GM21381 (cell line): ENCODE results near the gene MAGI1.

Source experiments
- ATAC-seq: cut with Tn5 transposase; IDR thresholded peaks from one replicate; pipeline ENCODE4 v1.9.1; 2021; ENCODE audit warnings: mild to moderate bottlenecking, moderate library complexity; ENCODE audit not compliant: unreplicated experiment

MAGI1 gene

DNA sequence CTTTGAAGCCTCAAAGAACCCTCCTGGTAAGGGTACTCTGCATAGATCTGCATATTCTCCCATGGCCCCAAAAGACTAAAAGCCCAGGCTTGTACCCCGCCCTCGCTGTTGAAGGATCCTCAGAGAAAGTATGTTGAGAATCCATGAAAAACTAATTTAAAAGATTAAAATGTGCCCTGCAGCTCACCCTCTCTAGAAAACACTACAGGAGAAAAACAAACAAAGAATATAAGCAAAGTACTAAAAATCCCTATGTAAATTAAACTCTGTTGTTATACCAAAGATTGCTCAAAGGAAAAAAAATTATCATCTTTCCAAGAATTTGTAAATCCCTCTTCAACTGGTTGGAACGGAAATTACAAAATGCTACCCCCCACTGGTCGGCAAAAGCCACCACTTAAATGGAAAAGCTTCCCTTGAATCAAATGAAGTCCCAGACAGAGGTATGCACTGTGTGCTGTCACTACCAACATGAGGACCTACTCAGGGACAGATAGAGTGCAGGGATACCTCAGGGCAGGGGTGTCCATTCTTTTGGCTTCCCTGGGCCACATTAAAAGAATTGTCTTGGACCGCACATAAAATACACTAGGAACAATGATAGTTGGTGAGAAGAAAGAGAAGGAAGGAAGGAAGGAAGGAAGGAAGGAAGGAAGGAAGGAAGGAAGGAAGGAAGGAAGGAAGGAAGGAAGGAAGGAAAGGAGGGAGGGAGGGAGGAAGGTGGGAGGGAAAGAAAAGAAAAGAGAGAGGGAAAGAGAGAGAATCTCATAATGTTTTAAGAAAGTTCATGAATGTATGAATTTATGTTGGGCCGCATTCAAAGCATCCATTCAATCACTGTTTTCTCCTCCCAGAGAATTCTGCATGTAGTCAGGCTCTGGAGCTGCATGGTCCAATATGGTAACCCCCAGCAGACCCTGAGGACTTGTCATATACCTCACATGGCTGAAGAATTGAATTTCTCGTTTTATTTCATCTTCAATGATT, 88.1 kb downstream of the MAGI1 start:
- ATAC-seq = no peak

DNA sequence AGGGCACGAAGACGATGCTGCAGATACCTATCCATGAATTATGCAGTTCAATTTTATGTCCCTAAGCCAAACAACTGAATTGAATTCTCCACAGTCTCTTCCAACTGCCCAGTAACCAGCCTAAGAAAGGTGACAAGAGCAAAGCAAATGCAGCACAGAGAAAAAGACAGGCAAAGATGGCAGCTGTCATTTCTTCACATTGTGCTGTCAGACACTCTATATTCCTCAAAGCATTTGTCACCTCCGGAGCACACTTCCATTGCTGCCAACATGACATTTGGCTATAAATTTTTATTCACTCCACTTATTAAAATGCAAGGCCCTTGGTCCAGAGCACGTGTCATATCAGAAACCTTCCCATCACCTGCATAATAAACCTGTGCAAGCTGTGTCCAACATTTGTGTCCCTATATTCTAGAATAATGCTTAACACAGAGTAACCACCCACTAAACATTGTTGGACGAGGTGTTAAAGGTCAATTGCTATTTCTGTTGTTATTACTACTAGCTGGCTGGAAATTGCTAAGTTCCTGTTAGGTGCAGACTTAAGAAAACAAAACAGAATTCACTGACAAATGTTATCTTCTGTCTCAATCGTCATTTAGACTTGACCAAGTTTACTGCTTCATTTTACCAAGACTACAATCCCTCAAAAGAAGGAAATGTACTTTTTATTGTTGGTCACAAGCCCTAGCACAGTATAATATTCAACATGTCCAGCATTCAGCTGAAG, 89.7 kb downstream of the MAGI1 start:
- no peak for ATAC-seq

DNA sequence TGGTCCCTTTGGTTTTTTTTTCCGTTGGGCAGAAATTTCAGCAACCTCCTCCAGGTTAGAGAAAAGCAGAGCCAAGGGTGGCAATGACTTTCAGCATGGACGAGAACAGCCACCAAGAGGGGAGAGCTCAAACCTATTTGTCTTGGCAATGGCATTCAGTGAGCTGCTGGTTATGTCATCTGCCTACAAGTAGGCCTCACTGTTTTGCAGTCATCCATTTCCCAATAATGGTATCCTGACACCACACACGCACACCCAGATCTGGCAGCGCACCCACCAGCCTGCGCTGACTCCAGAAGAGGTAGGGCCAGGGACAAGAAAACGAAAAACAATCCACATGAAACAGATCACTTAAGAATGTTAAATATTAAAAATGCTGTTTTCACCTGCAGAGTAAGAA, 92.3 kb downstream of the MAGI1 start:
- ATAC-seq = no peak

DNA sequence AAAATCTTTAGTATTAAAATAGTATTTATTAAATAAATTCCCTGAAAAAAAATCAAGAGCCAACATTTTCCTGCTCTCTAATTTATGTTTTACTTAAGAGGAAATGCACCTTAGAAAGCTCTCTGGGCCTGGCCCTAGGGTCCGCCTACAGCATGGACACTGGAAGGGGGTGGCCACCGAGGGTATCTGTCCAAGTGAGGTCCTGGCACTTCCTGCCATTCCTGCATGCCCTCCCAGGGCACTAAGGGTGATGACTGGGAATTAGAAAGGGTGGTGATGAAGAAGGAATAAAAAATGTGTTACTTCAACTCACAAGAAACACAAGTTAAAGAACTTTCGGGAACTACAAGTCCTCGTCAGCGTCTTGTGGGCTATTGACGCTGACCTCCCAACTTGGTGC, 92.8 kb downstream of the MAGI1 start:
- no peak for ATAC-seq

DNA sequence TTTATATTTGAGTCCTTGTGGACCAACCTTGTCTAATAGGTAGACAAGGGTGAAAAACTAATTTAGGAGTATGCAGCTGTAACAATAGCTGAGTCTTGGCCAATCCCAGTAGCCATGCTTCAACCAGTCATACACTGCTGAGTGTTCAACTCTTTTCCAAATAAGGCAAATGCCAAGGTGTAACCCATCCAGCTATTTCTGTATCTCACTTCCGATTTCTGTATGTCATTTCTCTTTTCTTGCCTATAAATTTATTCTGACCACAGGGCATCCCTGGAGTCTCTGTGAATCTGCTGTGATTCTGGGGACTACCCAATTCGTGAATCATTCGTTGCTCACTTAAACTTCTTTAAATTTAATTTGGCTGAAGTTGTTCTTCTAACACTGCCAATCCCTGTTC, 93.2 kb downstream of the MAGI1 start:
- no peak for ATAC-seq

DNA sequence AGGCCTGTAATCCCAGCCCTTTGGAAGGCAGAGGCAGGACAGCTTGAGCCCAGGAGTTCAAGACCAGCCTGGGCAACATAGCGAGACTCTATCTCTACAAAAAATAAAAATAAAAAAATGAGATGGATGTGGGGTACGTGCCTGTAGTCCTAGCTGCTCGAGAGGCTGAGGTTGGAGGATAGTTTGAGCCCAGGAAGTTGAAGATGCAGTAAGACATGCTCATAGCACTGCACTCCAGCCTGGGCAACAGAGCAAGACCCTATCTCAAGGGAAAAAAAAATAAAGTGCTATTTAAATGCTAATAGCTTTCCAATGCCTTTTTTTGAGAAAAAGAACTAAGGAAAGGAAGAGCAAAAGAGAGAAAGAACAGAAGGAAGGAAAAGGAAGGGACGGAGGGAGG, 94.5 kb downstream of the MAGI1 start:
- ATAC-seq = no peak

DNA sequence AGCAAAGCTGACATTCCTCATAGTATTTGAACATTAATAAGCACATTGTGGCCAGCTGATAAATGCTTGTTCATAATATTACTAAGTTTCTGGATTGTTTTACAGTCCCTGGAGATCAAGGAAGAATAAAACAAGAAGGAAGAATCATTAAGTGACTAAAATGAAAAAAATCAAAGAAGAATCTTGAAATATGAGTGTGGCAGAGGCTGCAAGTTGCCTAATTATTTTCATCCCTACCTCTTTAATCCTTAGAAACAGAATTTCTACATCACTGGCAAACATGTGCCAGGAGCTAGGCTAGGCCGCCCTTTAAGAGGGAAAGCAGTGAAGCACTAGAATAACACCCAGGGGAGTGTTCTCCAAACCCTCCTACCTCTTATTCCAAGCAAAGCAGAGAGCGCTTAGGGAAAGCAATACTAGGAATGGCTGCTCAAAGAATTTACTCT, 98.9 kb downstream of the MAGI1 start:
- no peak for ATAC-seq

DNA sequence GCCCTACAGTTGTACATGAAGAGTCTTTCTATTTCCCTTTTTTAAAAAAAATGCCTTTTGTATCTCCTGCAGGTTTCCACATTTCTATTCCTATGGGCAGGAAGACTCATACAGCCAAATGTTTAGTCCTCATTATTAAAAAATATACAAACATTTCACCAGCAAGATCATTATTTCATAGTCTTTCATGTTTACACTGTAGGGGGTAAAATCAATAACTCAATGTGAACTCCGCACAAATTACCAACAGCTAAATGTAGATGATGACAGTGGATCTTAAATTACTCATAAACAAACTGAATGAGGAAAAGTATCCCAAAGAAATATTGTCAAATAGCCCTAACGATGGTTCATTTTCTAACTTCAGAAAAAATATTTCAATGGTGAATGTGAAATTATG, 99.5 kb downstream of the MAGI1 start:
- ATAC-seq = no peak

DNA sequence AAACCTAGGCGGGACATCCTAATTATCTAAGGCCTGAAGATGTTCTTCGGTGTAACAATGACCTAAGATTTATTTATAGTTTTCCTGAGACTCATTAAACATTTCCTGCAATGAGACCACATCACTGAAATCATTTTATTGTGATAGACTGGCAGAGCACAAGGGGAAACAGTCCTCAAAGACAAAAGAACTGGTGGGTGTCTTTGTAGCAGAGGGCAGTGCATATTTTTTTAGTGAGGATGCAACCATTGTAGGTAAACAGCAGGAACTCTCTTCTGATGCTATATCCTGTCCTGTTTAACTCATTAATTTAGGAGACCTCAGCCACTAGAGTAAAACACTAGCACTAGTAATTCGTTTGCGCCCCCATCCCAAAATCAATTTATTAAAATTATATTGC, 100.0 kb downstream of the MAGI1 start:
- no peak for ATAC-seq

DNA sequence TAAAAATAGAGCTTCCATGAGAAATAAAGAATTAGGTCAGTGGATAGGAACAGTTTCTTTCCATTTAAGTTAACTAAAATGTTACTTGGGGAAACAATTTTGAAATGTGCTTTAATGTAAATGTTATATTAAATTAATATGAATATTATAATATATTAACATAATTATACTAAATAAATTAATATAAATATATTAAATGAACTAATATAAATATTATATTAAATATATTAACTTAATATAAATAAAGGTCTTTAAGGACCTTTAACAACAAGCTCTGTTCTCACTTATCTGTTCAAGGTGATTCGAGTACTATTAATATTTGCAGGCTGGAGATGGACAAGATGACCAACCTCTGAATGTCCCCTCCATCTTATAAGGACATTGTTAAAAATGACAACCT, 100.6 kb downstream of the MAGI1 start:
- no peak for ATAC-seq

DNA sequence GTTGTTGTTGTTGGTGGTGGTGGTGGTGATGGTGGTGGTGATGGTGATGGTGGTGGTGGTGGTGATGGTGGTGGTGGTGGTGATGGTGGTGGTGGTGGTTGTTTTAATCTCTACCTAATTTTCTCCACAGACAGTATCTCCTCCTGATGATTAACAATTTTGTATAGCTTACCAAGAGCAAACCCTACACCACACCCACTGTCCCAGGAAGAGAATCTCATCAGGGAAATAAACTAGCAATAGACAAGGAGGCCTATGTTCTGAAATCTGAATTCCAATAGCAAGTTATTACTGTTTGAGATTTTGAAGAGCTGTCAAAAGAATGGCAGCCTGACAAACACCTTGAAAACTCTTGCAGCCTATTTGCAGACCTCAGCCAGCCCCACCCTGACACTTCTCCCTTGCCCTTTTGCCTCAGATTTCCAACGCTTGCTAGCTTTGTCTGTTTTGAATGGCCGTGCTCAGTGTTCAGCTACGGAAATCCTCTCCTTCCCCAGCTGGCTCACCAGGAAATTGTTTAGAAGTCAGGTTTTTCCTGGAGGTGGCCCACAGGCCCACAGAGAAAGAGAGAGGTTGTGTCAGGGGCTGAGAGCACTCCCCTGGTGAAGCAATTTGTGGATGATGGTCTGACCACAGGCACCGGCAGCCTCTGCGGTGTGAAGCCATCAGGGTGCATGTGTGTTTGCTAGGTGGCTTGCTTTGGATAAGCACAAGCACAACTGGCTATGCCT, 101.6 kb downstream of the MAGI1 start:
- no peak for ATAC-seq

DNA sequence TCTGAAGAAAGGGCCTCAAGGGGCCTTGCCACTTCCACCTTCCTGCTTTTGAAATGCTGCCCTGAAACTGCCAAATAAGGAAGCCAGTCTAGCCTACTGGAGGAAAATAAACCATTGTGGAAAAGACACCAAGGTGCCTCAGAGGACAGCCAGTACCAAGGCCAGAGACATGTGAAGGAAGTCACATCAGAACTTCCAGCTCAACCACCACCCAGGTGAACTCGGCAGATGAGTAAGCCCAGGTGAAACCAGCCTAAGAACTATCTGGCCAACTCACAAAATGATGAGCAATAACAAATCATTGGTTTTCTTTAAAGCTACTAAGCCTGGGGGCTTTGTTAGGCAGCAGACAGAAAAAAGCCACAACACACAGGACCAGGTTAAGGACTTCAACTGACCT, 103.0 kb downstream of the MAGI1 start:
- no peak for ATAC-seq

DNA sequence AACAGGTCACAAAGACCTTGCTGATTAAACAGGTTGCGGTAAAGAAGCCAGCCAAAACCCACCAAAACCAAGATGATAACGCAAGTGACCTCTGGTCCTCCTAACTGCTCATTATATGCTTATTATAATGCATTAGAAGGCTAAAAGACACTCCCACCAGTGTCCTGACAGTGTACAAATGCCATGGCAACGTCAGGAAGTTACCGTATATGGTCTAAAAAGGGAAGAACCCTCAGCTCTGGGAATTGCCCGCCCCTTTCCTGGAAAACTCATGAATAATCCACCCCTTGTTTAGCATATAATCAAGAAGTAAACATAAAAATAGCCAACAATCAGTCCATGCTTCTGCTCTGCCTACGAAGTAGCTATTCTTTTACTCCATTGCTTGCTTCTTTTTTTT, 108.1 kb downstream of the MAGI1 start:
- no peak for ATAC-seq

DNA sequence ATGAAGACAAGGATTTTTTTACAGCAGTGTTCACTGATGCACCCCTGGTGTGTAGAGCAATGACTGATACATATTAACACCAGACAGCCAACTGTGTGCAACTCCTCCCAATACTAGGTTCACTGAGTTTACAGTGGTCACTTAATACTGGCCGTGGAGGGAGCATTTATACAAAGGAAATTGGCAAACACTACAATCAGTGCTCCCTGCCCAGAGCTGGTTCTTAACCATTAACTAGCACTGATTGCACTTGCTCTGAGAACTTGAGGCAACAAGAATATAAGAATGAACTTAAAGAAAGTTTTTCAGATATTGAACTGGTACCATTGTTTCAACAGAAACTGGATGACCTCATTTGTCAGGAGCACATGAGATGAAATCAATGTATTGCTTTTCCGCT, 110.6 kb downstream of the MAGI1 start:
- ATAC-seq = no peak

DNA sequence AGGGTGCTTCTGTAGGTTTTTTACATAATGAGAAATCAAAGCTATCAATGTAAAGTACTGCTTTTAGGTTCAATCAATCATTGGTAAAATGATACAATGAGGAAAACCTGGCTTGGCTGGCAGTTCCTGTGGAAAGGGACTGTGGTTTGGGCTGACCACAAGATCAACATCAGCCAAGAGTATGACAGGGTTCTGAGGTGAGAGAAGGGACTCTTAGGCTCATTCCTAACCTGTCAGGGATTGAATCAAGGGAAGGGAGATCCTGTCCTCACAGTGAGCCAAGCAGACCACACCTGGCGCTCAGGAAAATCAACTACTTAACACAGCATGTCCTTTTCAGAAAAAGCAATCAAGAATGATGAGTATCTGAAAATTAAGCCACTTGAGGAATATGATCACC, 111.1 kb downstream of the MAGI1 start:
- no peak for ATAC-seq

DNA sequence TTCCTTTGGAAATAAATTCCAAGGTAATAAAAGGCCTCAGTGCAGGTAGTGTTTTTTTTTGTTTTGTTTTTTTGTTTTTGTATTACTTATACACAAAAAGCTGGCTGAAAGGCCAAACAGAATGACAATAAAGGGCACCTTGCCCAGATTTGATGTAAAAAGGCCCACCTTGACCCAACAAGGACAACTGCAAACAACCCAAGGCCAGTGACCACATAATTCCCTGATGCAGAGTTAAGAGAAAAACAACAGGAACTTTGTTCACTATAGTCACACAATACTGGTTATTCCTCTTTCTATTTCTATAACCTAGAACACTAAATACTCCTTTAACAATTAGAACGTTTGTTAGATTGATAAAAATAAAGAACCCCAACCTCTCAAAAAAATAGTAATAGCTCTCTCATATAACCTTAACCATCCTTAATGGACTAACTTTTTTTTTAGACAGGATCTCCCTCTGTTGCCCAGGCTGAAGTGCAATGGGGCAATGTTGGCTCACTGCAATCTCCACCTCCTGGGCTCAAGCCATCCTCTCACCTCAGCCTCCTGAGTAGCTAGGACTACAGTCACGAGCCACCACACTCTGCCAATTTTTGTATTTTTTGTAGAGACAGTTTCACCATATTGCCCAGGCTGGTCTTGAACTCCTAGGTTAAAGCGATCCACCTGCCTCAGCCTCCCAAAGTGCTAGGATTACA, 113.3 kb downstream of the MAGI1 start:
- no peak for ATAC-seq

DNA sequence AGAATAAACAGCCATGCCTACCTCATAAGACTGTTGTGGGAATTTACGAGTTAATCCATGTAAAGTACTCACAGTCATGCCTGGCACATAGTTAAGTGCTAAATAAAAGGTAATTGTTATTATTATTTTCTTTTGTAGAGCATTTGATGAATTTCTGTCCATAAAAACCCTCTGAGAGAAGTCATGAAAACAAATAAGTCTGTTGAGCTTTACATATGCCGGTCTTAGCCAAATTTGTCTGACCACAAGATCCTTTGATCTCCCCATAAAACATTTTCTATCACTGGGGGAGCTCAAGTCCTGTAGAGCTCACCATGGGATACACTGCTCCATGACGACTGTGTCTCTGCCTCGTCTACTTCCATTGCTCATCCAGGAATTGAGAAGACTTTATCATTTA, 114.0 kb downstream of the MAGI1 start:
- ATAC-seq = no peak

DNA sequence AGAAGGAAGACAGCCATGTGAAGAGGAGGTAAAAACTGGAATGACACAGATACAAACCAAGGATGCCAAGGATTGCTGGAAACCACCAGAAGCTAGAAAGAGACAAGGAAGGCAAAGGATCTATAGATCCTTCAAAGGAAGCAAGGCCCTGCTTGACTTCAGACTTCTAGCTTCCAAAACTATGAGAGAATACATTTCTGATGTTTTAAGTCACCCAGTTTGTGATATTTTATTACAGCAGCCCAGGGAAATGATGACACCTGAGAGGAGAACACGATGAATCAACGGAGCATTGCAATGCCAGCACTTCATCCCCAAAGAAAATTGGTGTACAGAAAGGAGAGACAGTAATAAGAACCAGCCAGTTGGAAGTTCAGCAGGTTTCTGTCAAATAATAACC, 116.3 kb downstream of the MAGI1 start:
- ATAC-seq = no peak

DNA sequence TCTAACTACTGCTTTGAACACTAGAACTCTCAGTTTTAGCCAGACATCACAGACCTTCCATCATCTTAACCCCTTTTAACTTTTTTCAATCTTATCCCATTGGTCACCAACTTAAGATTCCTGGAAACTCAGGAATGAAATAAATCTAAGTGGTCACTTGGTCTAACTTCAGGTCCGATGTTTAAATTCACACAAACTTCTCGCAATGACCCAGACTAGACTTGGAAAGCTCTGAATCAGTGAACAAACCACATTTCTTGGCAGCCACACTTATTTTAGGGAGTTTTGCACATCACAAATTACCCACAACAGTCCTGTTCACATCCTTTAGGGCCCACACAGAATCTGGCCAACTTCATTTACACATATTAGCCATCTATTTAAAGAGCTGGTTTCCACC, 118.9 kb downstream of the MAGI1 start:
- ATAC-seq = no peak

DNA sequence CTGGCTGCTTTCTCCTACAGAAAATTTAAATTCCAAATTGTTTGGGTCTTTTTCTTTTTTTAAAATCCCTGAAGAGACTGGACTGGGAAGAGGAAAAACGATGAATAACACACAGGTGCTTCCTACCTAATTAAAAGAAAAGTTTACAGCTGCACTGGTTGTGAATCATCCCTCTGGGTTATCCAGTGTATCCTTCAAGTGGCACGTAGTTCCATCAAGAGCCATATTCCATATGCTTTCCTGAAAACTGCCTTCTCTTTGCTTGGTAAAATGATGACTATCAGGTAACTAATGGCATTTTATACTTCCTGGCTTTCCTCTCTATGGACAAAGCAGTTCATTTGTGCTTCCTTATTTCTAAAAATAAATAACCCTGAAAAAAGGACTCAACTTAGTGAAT, 123.2 kb downstream of the MAGI1 start:
- ATAC-seq = no peak
